ENCODE measurements around the gene FAM90A26.
"Not testable (repeated sequence)": the region's sequence is repeated elsewhere in the genome, so short reads cannot be mapped to it uniquely, and the experiment has no call there.

The FAM90A26 gene, protein sequence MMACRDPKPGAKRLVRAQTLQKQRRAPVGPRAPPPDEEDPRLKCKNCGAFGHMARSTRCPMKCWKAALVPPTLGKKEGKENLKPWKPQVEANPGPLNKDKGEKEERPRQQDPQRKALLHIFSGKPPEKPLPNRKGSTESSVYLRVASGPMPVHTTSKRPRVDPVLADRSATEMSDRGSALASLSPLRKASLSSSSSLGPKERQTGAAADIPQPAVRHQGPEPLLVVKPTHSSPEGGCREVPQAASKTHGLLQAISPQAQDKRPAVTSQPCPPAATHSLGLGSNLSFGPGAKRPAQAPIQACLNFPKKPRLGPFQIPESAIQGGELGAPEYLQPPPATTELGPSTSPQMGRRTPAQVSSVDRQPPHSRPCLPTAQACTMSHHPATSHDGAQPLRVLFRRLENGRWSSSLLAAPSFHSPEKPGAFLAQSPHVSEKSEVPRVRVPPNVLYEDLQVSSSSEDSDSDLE

DNA sequence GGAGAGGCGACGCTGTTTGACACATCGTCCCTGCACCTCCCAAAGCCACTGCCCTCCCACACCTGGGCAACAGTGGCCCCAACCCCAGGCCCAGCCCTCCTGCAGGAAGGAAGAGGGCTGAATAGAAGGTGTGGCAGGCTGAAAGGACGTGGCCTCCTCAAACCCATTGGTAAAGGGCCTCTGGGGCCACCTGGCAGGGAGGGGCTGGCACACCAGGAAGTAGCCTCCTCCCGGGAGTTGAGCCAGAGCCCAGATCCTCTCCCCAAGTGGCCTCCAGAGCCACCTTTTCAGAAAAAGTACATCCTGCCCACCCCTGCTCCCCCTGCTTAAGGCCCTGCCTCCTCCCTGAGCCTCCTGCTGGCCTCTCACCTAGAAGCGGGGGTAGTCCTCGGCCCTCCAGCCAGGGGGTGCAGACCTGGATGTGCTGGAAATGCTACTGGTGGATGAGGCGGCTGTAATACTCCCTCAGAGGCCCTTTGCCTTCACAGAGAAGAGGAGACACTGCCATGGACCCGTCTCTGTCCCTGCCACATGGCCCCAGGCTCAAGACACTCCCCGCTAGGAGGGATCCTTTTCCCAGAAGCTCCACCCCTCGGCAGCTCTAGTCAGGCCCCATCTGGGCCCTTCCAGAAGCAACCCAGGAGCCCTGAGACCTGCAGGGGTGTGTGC is at the start of gene FAM90A26:
Gene FAM90A26, plus strand, starts transcription at position 619 of the 669 bp plus-strand sequence. CDS start 2,764 bp downstream, outside the sequence.
- DNase-seq (ENCODE audit: low read depth) = not testable (repeated sequence)

DNA sequence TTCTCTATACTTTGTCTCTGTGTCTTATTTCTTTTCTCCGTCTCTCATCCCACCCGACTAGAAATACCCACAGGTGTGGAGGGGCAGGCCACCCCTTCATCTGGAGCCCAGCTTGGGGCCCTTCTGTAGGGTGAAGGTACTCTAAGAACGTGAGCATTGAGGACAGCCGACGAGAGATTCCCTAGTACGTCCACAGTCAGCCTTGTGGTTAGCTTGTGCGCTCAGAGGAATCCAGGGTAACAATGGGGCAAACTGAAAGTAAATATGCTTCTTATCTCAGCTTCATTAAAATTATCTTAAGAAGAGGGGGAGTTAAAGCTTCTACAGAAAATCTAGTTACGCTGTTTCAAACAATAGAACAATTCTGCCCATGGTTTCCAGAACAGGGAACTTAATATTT is 47.5 kb upstream of the FAM90A26 start:
- not testable (repeated sequence) for DNase-seq (ENCODE audit: low read depth)

DNA sequence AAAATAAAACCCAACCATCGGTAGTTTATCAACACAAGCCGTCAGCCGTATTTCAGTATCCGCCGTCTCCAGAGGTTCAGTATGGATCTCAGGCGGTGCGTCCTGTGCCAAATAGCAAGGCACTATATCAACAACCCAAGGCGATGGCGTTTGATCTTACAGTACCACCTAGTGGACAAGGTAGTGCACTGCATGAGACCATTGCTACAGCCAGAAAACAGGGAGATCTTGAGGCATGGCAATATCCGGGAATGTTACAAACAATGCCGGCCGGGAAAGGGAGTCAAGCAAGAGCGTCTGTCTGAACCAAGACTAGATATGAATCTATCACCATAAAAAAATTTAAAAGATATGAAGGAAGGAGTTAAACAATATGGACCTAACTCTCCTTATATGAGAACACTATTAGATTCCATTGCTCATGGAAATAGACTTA is 46.6 kb upstream of the FAM90A26 start:
- DNase-seq (ENCODE audit: low read depth) = peak; percentile 6

DNA sequence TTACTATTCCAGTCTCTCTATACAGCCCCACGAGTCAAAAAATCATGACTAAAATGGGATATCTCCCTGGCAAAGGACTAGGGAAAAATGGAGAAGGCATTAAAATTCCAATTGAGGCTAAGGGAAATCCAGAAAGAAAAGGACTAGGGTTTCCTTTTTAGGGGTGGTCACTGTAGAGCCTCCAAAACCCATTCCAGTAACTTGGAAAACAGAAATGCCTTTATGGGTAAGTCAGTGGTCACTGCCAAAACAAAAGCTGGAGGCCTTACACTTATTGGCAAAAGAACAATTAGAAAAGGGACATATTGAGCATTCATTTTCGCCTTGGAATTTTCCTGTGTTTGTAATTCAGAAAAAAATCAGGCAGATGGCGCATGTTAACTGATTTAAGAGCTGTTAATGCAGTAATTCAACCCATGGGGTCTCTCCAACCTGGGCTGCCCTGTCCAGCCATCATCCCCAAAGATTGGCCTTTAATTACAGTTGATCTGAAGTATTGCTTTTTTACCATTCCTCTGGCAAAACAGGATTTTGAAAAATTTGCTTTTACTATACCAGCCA is 44.5 kb upstream of the FAM90A26 start:
- DNase-seq (ENCODE audit: low read depth) = not testable (repeated sequence)

DNA sequence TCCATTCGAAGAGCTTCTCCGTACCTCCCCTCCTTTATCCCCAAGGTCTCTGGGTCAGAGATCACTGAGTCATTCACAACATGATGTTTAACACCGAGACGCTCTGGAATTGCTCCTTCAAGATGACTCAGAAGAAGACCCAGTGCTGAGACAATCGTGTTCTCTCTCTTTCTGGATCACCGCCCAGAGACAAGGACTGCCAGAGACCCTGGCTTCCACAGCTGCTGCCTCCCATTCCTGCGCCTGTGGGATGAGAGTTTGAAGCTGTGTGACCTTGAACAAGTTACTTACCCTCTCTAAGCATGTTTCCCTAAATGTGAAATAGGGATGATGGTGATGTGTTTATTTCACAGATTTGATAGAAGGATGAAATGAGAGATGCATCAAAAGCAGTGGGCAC is 38.8 kb upstream of the FAM90A26 start:
- DNase-seq (ENCODE audit: low read depth) = not testable (repeated sequence)

DNA sequence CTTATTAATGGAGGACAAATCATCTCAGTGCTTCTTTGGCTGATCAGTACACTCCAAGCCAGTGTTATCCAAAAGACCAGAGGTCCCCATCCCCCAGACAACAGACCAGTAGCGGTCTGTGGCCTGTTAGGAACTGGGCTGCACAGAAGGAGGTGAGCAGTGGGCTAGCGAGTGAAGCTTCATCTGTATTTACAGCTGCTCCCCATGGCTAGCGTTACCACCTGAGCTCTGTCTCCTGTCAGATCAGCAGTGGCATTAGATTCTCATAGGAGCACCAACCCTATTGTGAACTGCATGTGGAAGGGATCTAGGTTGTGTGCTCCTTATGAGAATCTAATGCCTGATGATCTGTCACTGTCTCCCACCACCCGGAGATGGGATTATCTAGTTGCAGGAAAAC is 37.4 kb upstream of the FAM90A26 start:
- not testable (repeated sequence) for DNase-seq (ENCODE audit: low read depth)

DNA sequence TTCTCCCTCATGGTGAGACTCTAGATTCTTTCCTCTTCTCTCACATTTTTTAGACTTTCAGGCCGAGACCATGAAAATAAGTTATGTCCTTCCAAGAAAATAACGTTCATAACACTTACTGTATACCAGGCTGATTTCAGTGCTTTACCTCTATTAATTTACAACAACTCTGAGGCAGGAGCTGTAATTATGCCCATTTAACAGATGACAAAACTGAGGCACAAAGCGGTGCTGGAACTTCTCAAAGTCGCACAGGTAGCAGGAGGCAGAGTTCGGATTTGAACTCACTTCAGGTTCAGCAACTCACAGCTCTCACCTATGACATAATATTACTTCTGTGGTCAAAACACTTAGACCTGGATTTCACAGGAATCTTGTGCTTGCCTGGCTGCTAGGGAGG is 36.2 kb upstream of the FAM90A26 start:
- DNase-seq (ENCODE audit: low read depth) = not testable (repeated sequence)

DNA sequence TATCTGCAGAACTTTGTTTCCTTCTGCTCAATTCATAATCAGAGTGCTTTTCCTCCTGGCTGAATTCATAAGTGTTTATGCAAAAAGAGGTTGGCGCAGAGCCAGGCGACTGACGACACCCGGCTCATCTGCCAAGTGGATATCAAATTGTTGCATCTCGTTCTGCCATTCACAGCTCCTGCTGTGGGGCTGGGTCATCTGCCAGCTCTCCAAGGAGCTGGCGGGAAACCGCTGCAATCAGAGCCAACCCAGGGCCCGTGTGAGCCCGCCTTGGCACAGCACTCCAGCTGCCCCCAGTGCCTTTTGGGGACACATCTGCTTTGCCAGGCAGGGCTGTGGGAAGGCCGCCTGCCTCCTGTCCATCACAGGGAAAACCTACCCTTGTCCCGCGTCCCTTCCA is 35.7 kb upstream of the FAM90A26 start:
- not testable (repeated sequence) for DNase-seq (ENCODE audit: low read depth)

DNA sequence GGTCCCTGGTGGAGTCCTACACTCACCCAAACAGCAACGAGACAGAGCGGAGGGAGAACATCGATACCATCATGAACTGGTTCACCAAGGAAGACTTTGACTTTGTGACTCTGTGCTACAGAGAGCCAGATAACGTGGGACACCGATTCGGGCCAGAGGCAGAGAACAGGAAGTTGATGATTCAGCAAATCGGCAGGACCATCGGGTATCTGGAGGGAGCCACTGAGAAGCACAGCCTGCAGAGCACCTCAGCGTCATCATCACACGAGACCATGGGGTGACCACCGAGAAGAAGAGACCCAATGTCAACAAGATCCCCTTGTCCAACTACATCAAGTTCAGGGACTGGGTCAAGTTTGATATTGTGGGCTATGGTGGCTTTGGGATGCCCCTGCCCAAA is 29.2 kb upstream of the FAM90A26 start:
- DNase-seq (ENCODE audit: low read depth) = not testable (repeated sequence)

DNA sequence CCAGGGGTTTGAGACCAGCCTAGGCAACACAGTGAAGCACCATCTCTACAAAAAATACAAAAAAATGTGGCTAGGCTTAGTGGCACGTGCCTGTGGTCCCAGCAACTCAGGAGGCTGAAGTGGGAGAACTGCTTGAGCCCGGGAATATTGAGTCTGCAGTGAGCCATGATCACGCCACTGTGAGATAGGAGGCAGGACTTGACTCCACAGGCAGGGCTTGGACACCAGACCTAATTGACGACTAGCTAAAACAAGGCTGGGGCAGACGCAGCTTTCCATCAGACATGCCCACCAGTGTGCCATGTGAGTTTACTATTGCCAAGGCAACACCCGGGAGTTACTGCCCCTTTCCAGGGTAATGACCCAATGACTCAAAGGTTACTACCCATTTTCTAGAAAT is 27.4 kb upstream of the FAM90A26 start:
- DNase-seq (ENCODE audit: low read depth) = not testable (repeated sequence)

DNA sequence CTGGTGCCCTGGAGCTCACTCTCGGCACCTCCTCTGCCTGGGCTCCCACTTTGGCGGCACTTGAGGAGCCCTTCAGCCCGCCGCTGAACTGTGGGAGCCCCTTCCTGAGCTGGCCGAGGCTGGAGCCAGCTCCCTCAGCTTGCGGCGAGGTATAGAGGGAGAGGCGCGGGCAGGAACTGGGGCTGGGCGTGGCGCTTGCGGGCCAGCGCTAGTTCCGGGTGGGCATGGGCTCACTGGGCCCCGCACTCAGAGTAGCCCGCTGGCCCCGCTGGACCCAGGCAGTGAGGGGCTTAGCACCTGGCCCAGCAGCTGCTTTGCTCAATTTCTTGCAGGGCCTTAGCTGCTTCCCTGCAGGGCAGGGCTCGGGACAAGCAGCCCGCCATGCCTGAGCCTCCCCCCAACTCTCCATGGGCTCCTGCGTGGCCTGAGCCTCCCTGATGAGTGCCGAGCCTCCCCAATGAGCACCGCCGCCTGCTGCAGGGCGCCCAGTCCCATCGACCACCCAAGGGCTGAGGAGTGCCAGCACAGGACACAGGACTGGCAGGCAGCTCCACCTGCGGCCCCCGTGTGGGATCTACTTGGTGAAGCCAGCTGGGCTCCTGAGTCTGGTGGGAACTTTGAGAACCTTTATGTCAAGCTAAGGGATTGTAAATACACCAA is 26.7 kb upstream of the FAM90A26 start:
- no peak for DNase-seq (ENCODE audit: low read depth)

DNA sequence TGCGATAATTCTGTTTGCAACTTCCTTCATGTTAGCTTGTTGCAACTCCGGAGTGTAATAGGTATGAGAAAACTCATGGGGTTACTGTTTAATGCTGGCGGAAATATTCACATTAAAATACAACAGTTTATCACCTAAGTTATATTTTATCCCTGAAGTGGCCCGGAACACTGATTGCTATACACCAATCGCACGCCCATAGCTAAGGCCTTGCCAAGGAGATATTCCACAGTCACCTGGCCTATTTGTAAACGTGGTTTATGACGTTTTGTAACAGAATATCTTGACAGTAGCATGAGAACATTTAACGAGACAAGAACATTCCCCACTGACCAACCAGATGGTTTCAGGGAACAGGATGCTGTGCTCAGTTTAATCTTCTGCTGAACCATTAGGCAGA is 23.2 kb upstream of the FAM90A26 start:
- no peak for DNase-seq (ENCODE audit: low read depth)

DNA sequence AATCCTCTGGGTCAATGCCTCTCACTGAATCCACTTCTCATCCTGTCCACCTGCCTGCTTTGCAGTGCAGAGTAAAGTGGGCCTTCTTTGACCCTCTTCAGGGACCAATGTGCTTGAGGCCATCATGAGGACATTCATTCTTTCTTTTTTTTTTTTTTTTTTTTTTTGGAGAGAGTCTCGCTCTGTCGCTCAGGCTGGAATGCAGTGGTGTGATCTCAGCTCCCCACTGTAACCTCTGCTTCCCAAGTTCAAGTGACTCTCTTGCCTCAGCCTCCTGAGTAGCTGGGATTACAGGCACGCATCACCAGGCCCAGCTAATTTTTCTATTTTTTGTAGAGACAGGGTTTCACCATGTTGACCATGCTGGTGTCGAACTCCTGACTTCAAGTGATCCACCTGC is 22.8 kb upstream of the FAM90A26 start:
- not testable (repeated sequence) for DNase-seq (ENCODE audit: low read depth)

DNA sequence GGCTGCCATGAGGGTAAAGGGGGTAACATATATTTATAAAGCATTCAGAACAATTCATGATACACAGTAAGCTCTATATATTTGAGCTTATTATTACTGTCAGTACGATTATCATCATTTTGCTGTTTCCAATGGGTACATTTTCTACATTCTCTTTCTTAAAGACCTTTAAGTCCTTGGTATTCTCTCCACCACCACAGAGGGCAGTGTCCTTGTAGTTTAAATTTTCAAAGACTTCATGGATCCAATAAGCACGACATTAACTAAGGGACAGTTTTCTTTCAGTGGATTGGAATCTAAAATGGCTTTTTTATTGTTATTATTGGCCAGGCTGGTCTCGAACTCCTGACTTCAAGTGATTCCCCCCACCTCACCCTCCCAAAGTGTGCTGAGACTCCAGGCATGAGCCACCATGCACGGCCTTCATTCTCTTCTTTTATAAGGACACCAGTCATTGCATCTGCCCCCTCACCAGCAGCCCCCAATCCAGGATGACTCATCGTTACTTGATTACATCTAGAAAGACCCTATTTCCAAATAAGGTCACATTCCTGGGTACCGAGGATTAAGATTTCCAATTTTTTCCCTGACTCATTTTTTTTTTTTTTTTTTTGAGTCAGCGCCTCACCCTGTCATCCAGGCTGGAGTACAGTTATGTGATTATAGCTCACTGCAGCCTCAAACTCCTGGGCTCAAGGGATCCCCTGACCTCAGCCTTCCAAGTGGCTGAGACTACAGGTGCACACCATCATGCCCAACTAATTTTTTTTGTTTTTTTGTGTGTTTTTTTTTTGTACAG is 21.4 kb upstream of the FAM90A26 start:
- not testable (repeated sequence) for DNase-seq (ENCODE audit: low read depth)

DNA sequence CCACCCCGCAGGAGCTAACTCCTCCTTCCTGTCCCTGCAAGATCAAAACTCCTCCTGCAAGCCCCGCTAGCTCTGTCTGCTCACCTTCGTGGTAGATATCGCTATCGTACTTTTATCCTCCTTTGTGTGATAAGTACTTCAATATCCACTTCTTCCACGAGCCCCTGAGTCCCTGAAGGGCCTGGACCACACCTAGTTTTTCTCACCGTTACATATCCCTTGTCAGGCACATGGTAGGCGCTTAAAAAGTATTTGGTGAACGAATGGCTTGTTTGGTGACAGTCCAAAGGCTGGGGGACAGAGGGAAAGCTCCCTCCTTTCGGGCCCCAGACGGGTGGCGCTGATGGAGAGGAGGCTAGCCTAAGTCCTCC is 18.4 kb upstream of the FAM90A26 start:
- DNase-seq (ENCODE audit: low read depth) = not testable (repeated sequence)

DNA sequence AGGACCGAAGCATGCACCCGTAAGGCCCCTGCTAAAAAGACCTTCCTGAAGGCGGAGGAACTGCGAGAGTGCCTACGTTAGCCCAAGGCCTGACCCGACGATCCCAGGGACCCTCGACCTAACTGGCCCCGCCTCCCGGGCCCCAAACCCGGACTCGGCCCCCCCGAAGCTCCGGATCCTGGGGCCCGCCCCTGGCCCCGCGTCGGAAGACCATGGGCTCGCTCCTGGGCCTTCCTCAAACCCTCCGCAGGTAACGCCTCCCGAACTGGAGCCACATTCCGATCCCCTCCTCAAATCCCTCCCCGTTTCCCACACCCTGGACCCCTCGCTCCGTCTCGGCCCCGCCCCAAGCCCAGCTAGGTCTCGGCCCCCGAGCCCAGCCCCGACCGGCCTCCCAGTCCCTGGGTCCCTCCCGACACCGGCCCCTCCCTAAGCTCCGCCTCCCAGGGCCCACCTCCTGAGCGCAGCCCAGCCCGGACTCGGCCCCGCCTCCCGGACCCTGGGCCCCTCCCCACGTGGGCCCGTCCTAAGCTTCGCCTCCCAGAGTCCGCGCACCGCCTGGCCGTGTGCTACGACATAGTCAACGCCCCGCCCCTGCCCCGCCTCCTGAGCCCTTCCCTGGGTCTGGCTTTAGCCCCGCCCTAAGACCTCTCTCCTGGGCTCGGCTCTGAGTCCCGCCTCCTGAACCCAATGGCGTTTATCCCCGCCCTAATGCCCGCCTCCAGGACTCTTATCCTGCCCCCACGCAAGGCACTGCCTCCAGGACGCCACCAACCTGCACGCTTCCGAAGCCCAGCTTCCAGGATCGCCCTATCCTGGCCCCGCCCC is 17.8 kb upstream of the FAM90A26 start:
- DNase-seq (ENCODE audit: low read depth) = peak; percentile 92

DNA sequence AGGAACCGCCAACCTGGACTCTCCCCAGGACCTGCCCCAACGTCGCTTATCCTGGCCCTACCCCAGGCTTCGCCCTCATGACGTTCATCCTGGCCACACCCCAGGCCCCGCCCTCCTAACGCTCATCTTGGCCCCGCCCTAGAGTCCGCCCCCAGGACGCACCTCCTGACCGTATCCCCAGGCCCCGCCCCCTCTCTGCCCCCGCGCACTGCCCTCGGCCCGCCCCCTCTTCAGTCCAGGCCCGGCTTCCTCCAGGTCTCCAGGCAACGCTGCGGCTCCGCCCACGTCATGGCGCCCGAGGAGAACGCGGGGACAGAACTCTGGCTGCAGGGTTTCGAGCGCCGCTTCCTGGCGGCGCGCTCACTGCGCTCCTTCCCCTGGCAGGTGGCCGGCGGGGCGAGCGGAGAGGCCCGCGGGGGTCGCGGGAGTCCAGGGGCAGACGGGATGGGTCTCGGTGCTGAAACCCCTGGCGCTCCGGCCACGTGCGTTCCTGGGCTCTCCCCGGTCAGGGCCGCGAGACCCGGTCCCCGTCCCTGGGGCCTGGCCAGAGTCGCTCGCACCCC is 17.1 kb upstream of the FAM90A26 start:
- DNase-seq (ENCODE audit: low read depth) = peak; percentile 91

DNA sequence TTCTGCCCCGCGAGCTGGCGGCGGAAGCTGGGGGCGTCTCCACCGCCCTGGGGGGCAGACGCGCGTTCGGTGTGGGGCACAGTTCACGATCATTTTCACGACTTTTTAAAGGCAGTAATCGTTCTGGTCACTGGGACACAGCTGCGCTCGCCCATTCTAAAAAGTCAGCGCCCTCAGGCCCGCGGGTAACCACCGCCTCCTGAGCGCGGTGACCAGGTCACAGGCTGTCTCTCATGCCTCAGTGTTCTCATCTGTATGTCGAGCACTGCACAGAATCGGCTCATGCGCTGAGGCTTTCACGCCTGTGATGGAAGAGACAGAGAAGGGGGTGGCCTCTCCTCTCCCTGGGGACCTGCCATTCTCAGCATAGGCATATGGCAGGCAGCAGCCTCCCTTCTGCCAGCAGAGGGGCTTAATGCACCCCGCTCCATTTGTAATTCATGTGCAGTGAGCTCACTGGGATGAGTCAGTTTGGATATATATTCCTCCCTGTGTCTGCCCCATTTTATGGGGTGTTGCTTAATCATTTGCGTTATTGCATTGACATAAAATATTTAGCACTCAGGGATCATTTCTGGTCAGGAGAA is 16.5 kb upstream of the FAM90A26 start:
- DNase-seq (ENCODE audit: low read depth) = not testable (repeated sequence)

DNA sequence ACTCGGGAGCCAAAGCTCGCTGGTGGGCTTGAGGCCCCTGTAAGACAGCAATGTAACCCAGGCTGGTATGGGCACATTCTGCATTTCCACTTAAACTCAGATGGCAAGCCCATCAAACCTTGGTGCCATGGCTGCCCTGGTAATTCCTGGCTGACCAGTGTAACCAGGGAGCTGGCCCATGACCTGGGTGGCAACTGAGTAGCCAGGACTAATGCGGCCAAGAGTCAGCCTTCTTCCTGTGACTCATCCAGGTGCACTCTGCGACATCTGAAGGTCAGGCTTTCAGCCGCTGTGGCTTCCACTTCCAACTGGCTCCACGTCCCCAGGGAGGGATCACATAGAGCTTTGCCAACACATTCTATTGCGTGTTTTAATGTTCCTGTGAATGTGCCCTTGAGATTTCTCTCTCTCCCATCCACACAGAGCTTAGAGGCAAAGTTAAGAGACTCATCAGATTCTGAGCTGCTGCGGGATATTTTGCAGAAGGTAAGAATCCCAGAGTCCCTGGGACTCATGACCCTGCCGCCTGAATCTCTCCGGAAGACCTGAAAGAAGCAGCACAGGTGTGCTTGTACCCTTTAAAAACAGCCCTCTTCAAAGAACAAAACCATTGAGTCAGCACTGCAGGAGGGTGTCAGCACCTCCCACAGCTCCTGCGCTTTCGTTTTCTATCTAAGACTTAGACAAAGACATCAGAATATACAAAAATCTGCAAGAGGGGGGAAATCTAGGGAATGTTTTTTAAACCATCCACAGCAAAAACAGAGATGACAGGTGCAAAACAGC is 14.9 kb upstream of the FAM90A26 start:
- not testable (repeated sequence) for DNase-seq (ENCODE audit: low read depth)
